ENCODE data around the gene FUS. TPM values are rescaled to one million over a fixed set of nuclear protein-coding genes. Genes with fewer than 3 reads are reported as not detected.
A peak's percentile ranks its signal among the peaks of the same experiment; 100 is the strongest.

FUS gene
- total and polyA plus RNA-seq, 7 experiments from 2014 or later: 177 to 956 (median 614) TPM

GRCh38 chr16:31213877-31214707, 34.2 kb downstream of the FUS start, which contains the start of gene TRIM72:
Gene TRIM72 (plus strand): TSS chr16:31214119. CDS start chr16:31214739, 620 bp downstream.
- DNase-seq: no peak
- Mint-ChIP-seq H3K27ac (peak within 1 kb of the TSS in 2 of 9 donors; percentile 16 to 63), H3K9me3 (no peaks in the 10 kb centered on the region), H3K4me3 (peak within 1 kb of the TSS in 8 of 10 donors; percentile 29 to 88 (median 78)), H3K4me1 (peaks cover 17 to 40% (median 19%) of the 10 kb centered on the region in 7 donors), H3K27me3 (peaks cover 30 to 53% (median 36%) of the 10 kb centered on the region in 5 donors), H3K36me3 (peaks cover 0 to 3% (median 0%) of the 10 kb centered on the region in 5 donors)
- ChIA-PET CTCF (interaction anchor here (0.6 kb wide), 1 partner anchor 782 kb away, joined by 4 read pairs; no protein-coding TSS in a partner anchor), POLR2A (interaction anchor here (1.2 to 4.8 kb wide), 2 partner anchors 12 to 32 kb away, joined by 4 to 22 read pairs; partner anchors contain the start of gene PYCARD)
- Histone ChIP-seq H3K4me1 (ENCODE audit: control insufficient read depth in 2 of 2, insufficient read depth in 2 of 2, low read length in 2 of 2) (peaks cover 18 to 25% of the 10 kb centered on the region in 2 donors), H3K27ac (ENCODE audit: low read depth, low read length) (no peak within 1 kb of the TSS), H3K9me3 (ENCODE audit: control insufficient read depth in 2 of 3, low read length in 3 of 3) (no peaks in the 10 kb centered on the region), H3K27me3 (ENCODE audit: control insufficient read depth in 2 of 2, insufficient read depth in 2 of 2, low read length in 2 of 2) (peaks cover 11 to 19% of the 10 kb centered on the region in 2 donors), H3K4me3 (ENCODE audit: low read length) (no peak within 1 kb of the TSS), H3K36me3 (ENCODE audit: control insufficient read depth in 2 of 3, insufficient read depth in 3 of 3, low read length in 3 of 3) (no peaks in the 10 kb centered on the region)
- ATAC-seq: peak; percentile 15
- intact Hi-C loops (cut with micrococcal nuclease): loop anchor here in 1 of 2 donors (2.0 kb wide), 1 partner anchor 13 kb away; no protein-coding TSS in a partner anchor

- POLR2A ChIA-PET: interaction anchor here (1.0 to 4.8 kb wide), 3 partner anchors 13 to 98 kb away, joined by 3 to 22 read pairs (median 4); partner anchors contain the start of genes KAT8 and PYCARD
- intact Hi-C loops (cut with micrococcal nuclease): loop anchor here in 1 of 2 donors (2.0 kb wide), 1 partner anchor 14 kb away; no protein-coding TSS in a partner anchor
- CTCF ChIA-PET: no interaction called here
- Mint-ChIP-seq H3K4me3 (peak overlapping the region; percentile 63 to 88 (median 78)), H3K36me3 (peaks cover 0 to 3% (median 0%) of the 10 kb centered on the region in 5 donors), H3K27ac (no peak overlapping the region), H3K27me3 (peaks cover 34 to 54% (median 36%) of the 10 kb centered on the region in 5 donors), H3K9me3 (no peaks in the 10 kb centered on the region), H3K4me1 (peaks cover 17 to 40% (median 19%) of the 10 kb centered on the region in 7 donors)
- peaks cover 18 to 25% of the 10 kb centered on the region in 2 donors for H3K4me1 ChIP-seq (ENCODE audit: control insufficient read depth in 2 of 2, insufficient read depth in 2 of 2, low read length in 2 of 2)
- ATAC-seq: peak; percentile 48
- H3K9me3 ChIP-seq (ENCODE audit: control insufficient read depth in 2 of 3, low read length in 3 of 3): no peaks in the 10 kb centered on the region
- H3K27me3 ChIP-seq (ENCODE audit: control insufficient read depth in 2 of 2, insufficient read depth in 2 of 2, low read length in 2 of 2): peaks cover 11 to 19% of the 10 kb centered on the region in 2 donors
- no peaks in the 10 kb centered on the region for H3K36me3 ChIP-seq (ENCODE audit: control insufficient read depth in 2 of 3, insufficient read depth in 3 of 3, low read length in 3 of 3)
- H3K4me3 ChIP-seq (ENCODE audit: low read length): peak overlapping the region; percentile 30
- DNase-seq: peak in 1 of 9 donors; percentile 21
- no peak overlapping the region for H3K27ac ChIP-seq (ENCODE audit: low read depth, low read length)
Observed at GRCh38 chr16:31214708-31215286, 34.9 kb downstream of the FUS start.

- POLR2A ChIA-PET: interaction anchor here (0.6 to 4.8 kb wide), 6 partner anchors 14 to 237 kb away, joined by 3 to 22 read pairs (median 4); partner anchors contain the start of genes FUS, KAT8 and PYCARD
- Histone ChIP-seq H3K4me1 (ENCODE audit: control insufficient read depth in 2 of 2, insufficient read depth in 2 of 2, low read length in 2 of 2) (peaks cover 18 to 25% of the 10 kb centered on the region in 2 donors), H3K27ac (ENCODE audit: low read depth, low read length) (no peak overlapping the region), H3K4me3 (ENCODE audit: low read length) (peak overlapping the region; percentile 30), H3K27me3 (ENCODE audit: control insufficient read depth in 2 of 2, insufficient read depth in 2 of 2, low read length in 2 of 2) (peaks cover 11 to 19% of the 10 kb centered on the region in 2 donors), H3K9me3 (ENCODE audit: control insufficient read depth in 2 of 3, low read length in 3 of 3) (no peaks in the 10 kb centered on the region), H3K36me3 (ENCODE audit: control insufficient read depth in 2 of 3, insufficient read depth in 3 of 3, low read length in 3 of 3) (no peaks in the 10 kb centered on the region)
- Mint-ChIP-seq H3K4me3 (peak overlapping the region; percentile 70 to 88 (median 81)), H3K36me3 (peaks cover 0 to 3% (median 0%) of the 10 kb centered on the region in 5 donors), H3K27me3 (peaks cover 34 to 54% (median 36%) of the 10 kb centered on the region in 5 donors), H3K4me1 (peaks cover 17 to 40% (median 19%) of the 10 kb centered on the region in 7 donors), H3K9me3 (no peaks in the 10 kb centered on the region), H3K27ac (no peak overlapping the region)
- DNase-seq: peak in 1 of 9 donors; percentile 43
- CTCF ChIA-PET: no interaction called here
- intact Hi-C loops (cut with micrococcal nuclease): loop anchor here in 1 of 2 donors (2.0 kb wide), 1 partner anchor 15 kb away; no protein-coding TSS in a partner anchor
- ATAC-seq: peak; percentile 65
Observed at GRCh38 chr16:31215287-31216162, 35.6 kb downstream of the FUS start.

- Histone ChIP-seq H3K27me3 (ENCODE audit: control insufficient read depth in 2 of 2, insufficient read depth in 2 of 2, low read length in 2 of 2) (peaks cover 11 to 19% of the 10 kb centered on the region in 2 donors), H3K4me3 (ENCODE audit: low read length) (peak within 1 kb of the TSS; percentile 48), H3K27ac (ENCODE audit: low read depth, low read length) (no peak within 1 kb of the TSS), H3K36me3 (ENCODE audit: control insufficient read depth in 2 of 3, insufficient read depth in 3 of 3, low read length in 3 of 3) (no peaks in the 10 kb centered on the region), H3K4me1 (ENCODE audit: control insufficient read depth in 2 of 2, insufficient read depth in 2 of 2, low read length in 2 of 2) (peaks cover 18 to 25% of the 10 kb centered on the region in 2 donors), H3K9me3 (ENCODE audit: control insufficient read depth in 2 of 3, low read length in 3 of 3) (no peaks in the 10 kb centered on the region)
- H3K9me3 Mint-ChIP-seq: no peaks in the 10 kb centered on the region
- H3K4me3 Mint-ChIP-seq: peak within 1 kb of the TSS; percentile 70 to 88 (median 81)
- peak within 1 kb of the TSS in 2 of 9 donors; percentile 17 to 62 for H3K27ac Mint-ChIP-seq
- H3K4me1 Mint-ChIP-seq: peaks cover 17 to 38% (median 19%) of the 10 kb centered on the region in 7 donors
- DNase-seq (no peak), ATAC-seq (peak; percentile 45)
- H3K27me3 Mint-ChIP-seq: peaks cover 42 to 64% (median 47%) of the 10 kb centered on the region in 5 donors
- intact Hi-C loops (cut with micrococcal nuclease): no loop called here
- POLR2A ChIA-PET: interaction anchor here (0.6 to 4.8 kb wide), 7 partner anchors 15 to 236 kb away, joined by 3 to 22 read pairs (median 4); partner anchors contain the start of genes FUS and PYCARD
- H3K36me3 Mint-ChIP-seq: peaks cover 0 to 3% (median 0%) of the 10 kb centered on the region in 5 donors
- CTCF ChIA-PET: interaction anchor here (0.6 to 0.7 kb wide), 2 partner anchors 15 to 115 kb away, joined by 6 to 7 read pairs; no protein-coding TSS in a partner anchor
Observed at GRCh38 chr16:31216422-31217135, 36.6 kb downstream of the FUS start, which contains the start of gene PYDC1. Gene PYDC1 (minus strand): TSS chr16:31217135. CDS start chr16:31217028, 107 bp downstream.

GRCh38 chr16:31217136-31217530, 37.2 kb downstream of the FUS start:
- Histone ChIP-seq H3K36me3 (ENCODE audit: control insufficient read depth in 2 of 3, insufficient read depth in 3 of 3, low read length in 3 of 3) (no peaks in the 10 kb centered on the region), H3K27ac (ENCODE audit: low read depth, low read length) (no peak overlapping the region), H3K27me3 (ENCODE audit: control insufficient read depth in 2 of 2, insufficient read depth in 2 of 2, low read length in 2 of 2) (peaks cover 11 to 19% of the 10 kb centered on the region in 2 donors), H3K4me1 (ENCODE audit: control insufficient read depth in 2 of 2, insufficient read depth in 2 of 2, low read length in 2 of 2) (peaks cover 18 to 25% of the 10 kb centered on the region in 2 donors), H3K4me3 (ENCODE audit: low read length) (peak overlapping the region; percentile 48), H3K9me3 (ENCODE audit: control insufficient read depth in 2 of 3, low read length in 3 of 3) (no peaks in the 10 kb centered on the region)
- H3K27ac Mint-ChIP-seq: no peak overlapping the region
- H3K4me1 Mint-ChIP-seq: peaks cover 15 to 34% (median 18%) of the 10 kb centered on the region in 7 donors
- intact Hi-C loops (cut with micrococcal nuclease): no loop called here
- ATAC-seq: no peak
- DNase-seq: no peak
- H3K4me3 Mint-ChIP-seq: peak overlapping the region; percentile 70 to 83 (median 79)
- CTCF ChIA-PET: interaction anchor here (0.6 to 0.7 kb wide), 2 partner anchors 16 to 116 kb away, joined by 6 to 7 read pairs; no protein-coding TSS in a partner anchor
- POLR2A ChIA-PET: interaction anchor here (0.6 to 4.8 kb wide), 4 partner anchors 15 to 140 kb away, joined by 3 to 22 read pairs (median 8); partner anchors contain the start of genes FUS and PYCARD
- no peaks in the 10 kb centered on the region for H3K36me3 Mint-ChIP-seq
- H3K27me3 Mint-ChIP-seq: peaks cover 42 to 69% (median 50%) of the 10 kb centered on the region in 5 donors
- no peaks in the 10 kb centered on the region for H3K9me3 Mint-ChIP-seq
